HEK293 (cell line): ENCODE measurements around the gene SLC9A9.

ENCODE experiments used
- CTCF ChIA-PET: fragments of 350-600 bp; formaldehyde crosslinking; extraction: SDS; loops from one replicate; lab custom pipeline; 2021; ENCODE audit warnings: antibody characterized with exemption; lab: Yijun Ruan, JAX
- POLR2A ChIA-PET: fragments of 300-600 bp; formaldehyde crosslinking; extraction: SDS; loops from one replicate; lab custom pipeline; 2020; ENCODE audit warnings: antibody characterized with exemption, inconsistent platforms; lab: Yijun Ruan, JAX
- H3K27ac ChIP-seq: fragments of 200-500 bp; sonication (Bioruptor generic); 2 replicates; pipeline ENCODE4 v1.5.1; 2014; ENCODE audit warnings: low read depth, low read length, control low read depth, inconsistent platforms; ENCODE audit errors: extremely low read depth
- H3K36me3 ChIP-seq, 2 experiments: fragments of 200-500 bp in 1 of 2; sonication (Bioruptor generic) in 1 of 2; 1 replicate in 1 of 2; 2 replicates in 1 of 2; pipeline ENCODE4 v1.5.1; 2014 to 2017; ENCODE audit warnings: inconsistent platforms in 2 of 2, low read length in 2 of 2; ENCODE audit not compliant: control insufficient read depth in 2 of 2, insufficient read depth in 1 of 2
- H3K4me1 ChIP-seq: fragments of 200-500 bp; sonication (Bioruptor generic); 2 replicates; pipeline ENCODE4 v1.5.1; 2014; ENCODE audit warnings: mild to moderate bottlenecking, low read length, inconsistent platforms; ENCODE audit not compliant: control insufficient read depth, insufficient read depth
- H3K4me3 ChIP-seq: 2 replicates; pipeline ENCODE4 v1.5.1; 2011; ENCODE audit warnings: low read depth, mild to moderate bottlenecking, control low read depth, low read length, moderate library complexity
- H3K9me3 ChIP-seq: fragments of 200-500 bp; sonication (Bioruptor generic); 2 replicates; pipeline ENCODE4 v1.5.1; 2014; ENCODE audit warnings: low read depth, low read length, inconsistent platforms; ENCODE audit not compliant: control insufficient read depth, insufficient read depth
- GFI1B ChIP-seq: fragments of 450-650 bp; formaldehyde crosslinking; IDR thresholded peaks from 2 replicates; pipeline ENCODE4 v1.5.1; 2016; ENCODE audit warnings: missing biosample characterization, missing genetic modification characterization
- KLF1 ChIP-seq: fragments of 450-650 bp; formaldehyde crosslinking; IDR thresholded peaks from 2 replicates; pipeline ENCODE4 v1.5.1; 2016; ENCODE audit warnings: missing biosample characterization, missing genetic modification characterization
- WT1 ChIP-seq: fragments of 450-650 bp; formaldehyde crosslinking; IDR thresholded peaks from 2 replicates; pipeline ENCODE4 v1.5.1; 2016; ENCODE audit warnings: missing biosample characterization, missing genetic modification characterization
- ZFHX2 ChIP-seq: fragments of 450-650 bp; formaldehyde crosslinking; conservative IDR thresholded peaks from 2 replicates; pipeline ENCODE4 v1.5.1; 2016; ENCODE audit warnings: missing biosample characterization, missing genetic modification characterization
- ZNF133 ChIP-seq: fragments of 450-650 bp; formaldehyde crosslinking; IDR thresholded peaks from 2 replicates; pipeline ENCODE4 v1.5.1; 2016; ENCODE audit warnings: missing biosample characterization, missing genetic modification characterization
- ZNF175 ChIP-seq: fragments of 450-650 bp; formaldehyde crosslinking; IDR thresholded peaks from 2 replicates; pipeline ENCODE4 v1.5.1; 2016; ENCODE audit warnings: missing biosample characterization, missing genetic modification characterization
- ZNF202 ChIP-seq: fragments of 450-650 bp; formaldehyde crosslinking; IDR thresholded peaks from 2 replicates; pipeline ENCODE4 v1.5.1; 2016; ENCODE audit warnings: missing biosample characterization, missing genetic modification characterization, borderline replicate concordance
- ZNF214 ChIP-seq: fragments of 450-650 bp; formaldehyde crosslinking; IDR thresholded peaks from 2 replicates; pipeline ENCODE4 v1.5.1; 2017; ENCODE audit warnings: missing biosample characterization, mild to moderate bottlenecking, missing genetic modification characterization, borderline replicate concordance
- ZNF302 ChIP-seq: fragments of 450-650 bp; formaldehyde crosslinking; IDR thresholded peaks from 2 replicates; pipeline ENCODE4 v1.5.1; 2016; ENCODE audit warnings: missing biosample characterization, missing genetic modification characterization, low read depth
- ZNF350 ChIP-seq: fragments of 450-650 bp; formaldehyde crosslinking; IDR thresholded peaks from 2 replicates; pipeline ENCODE4 v1.5.0; 2017; ENCODE audit warnings: missing biosample characterization, mild to moderate bottlenecking, missing genetic modification characterization
- ZNF354C ChIP-seq: fragments of 450-650 bp; formaldehyde crosslinking; IDR thresholded peaks from 2 replicates; pipeline ENCODE4 v1.5.1; 2016; ENCODE audit warnings: missing biosample characterization, missing genetic modification characterization, low read depth, borderline replicate concordance
- ZNF48 ChIP-seq: fragments of 450-650 bp; formaldehyde crosslinking; IDR thresholded peaks from 2 replicates; pipeline ENCODE4 v1.5.1; 2016; ENCODE audit warnings: missing biosample characterization, missing genetic modification characterization
- ZNF561 ChIP-seq: fragments of 450-650 bp; IDR thresholded peaks from 2 replicates; pipeline ENCODE4 v1.5.1; 2018; ENCODE audit warnings: missing biosample characterization, missing genetic modification characterization, borderline replicate concordance
- ZNF585B ChIP-seq: fragments of 450-650 bp; formaldehyde crosslinking; IDR thresholded peaks from 2 replicates; pipeline ENCODE4 v1.5.1; 2016; ENCODE audit warnings: missing biosample characterization, missing genetic modification characterization
- ZNF621 ChIP-seq: fragments of 450-650 bp; formaldehyde crosslinking; IDR thresholded peaks from 2 replicates; pipeline ENCODE4 v1.5.1; 2017; ENCODE audit warnings: missing biosample characterization, missing genetic modification characterization
- ZNF658 ChIP-seq: fragments of 450-650 bp; formaldehyde crosslinking; IDR thresholded peaks from 2 replicates; pipeline ENCODE4; 2016; ENCODE audit warnings: missing biosample characterization, missing genetic modification characterization
- ZNF747 ChIP-seq: fragments of 450-650 bp; formaldehyde crosslinking; IDR thresholded peaks from 2 replicates; pipeline ENCODE4 v1.5.1; 2016; ENCODE audit warnings: missing biosample characterization, missing genetic modification characterization
- ZXDB ChIP-seq: fragments of 450-650 bp; formaldehyde crosslinking; IDR thresholded peaks from 2 replicates; pipeline ENCODE4 v1.5.1; 2016; ENCODE audit warnings: missing biosample characterization, missing genetic modification characterization
- TF ChIP-seq, protein P1 (sequence below): IDR thresholded peaks from 2 replicates; pipeline ENCODE4 v1.6.1; 2011; ENCODE audit warnings: mild to moderate bottlenecking, low read depth, low read length, borderline replicate concordance
- TF ChIP-seq, protein P2 (sequence below): fragments of 450-650 bp; formaldehyde crosslinking; IDR thresholded peaks from 2 replicates; pipeline ENCODE4 v1.5.1; 2016; ENCODE audit warnings: missing biosample characterization, missing genetic modification characterization
- TF ChIP-seq, protein P3 (sequence below): fragments of 450-650 bp; formaldehyde crosslinking; IDR thresholded peaks from 2 replicates; pipeline ENCODE4 v1.5.1; 2017; ENCODE audit warnings: missing biosample characterization, missing genetic modification characterization
- TF ChIP-seq, protein P4 (sequence below): fragments of 450-650 bp; IDR thresholded peaks from 2 replicates; pipeline ENCODE4 v1.5.1; 2018; ENCODE audit warnings: missing biosample characterization, missing genetic modification characterization
- TF ChIP-seq, protein P5 (sequence below): fragments of 450-650 bp; formaldehyde crosslinking; IDR thresholded peaks from 2 replicates; pipeline ENCODE4; 2016; ENCODE audit warnings: missing biosample characterization, missing genetic modification characterization
- TF ChIP-seq, protein P6 (sequence below): fragments of 450-650 bp; formaldehyde crosslinking; IDR thresholded peaks from 2 replicates; pipeline ENCODE4 v1.5.1; 2016; ENCODE audit warnings: missing biosample characterization, missing genetic modification characterization
- TF ChIP-seq, protein P7 (sequence below): fragments of 450-650 bp; formaldehyde crosslinking; IDR thresholded peaks from 2 replicates; pipeline ENCODE4 v1.5.1; 2016; ENCODE audit warnings: missing biosample characterization, missing genetic modification characterization

SLC9A9 gene

DNA sequence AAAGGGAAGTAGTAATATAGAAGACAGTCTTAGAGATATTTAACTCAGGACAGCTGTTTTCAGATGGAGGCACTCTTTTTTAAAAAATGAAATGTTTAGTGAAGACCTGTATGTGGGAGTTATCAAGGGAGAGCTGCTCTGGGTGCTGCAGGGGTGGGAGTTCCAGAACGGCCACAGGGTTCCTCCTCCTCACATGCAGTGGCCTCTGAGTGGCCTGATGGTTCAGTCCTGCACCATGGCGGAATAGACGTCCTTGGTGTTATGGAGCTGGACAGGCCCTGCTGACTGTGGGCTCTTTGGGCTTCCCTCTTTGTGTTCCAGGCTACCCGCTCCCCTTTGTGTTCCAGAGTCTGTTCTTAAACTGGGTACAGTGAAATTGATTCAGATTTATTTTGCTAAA is 602.6 kb downstream of the SLC9A9 start (continued):
- no peak for TF ChIP-seq ZNF621
- no peak for TF ChIP-seq ZNF214 (tag by site-specific recombination)
- TF ChIP-seq ZNF350 (tag by site-specific recombination) = no peak
- TF ChIP-seq, protein P1, sequence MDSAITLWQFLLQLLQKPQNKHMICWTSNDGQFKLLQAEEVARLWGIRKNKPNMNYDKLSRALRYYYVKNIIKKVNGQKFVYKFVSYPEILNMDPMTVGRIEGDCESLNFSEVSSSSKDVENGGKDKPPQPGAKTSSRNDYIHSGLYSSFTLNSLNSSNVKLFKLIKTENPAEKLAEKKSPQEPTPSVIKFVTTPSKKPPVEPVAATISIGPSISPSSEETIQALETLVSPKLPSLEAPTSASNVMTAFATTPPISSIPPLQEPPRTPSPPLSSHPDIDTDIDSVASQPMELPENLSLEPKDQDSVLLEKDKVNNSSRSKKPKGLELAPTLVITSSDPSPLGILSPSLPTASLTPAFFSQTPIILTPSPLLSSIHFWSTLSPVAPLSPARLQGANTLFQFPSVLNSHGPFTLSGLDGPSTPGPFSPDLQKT = no peak
- TF ChIP-seq, protein P2, sequence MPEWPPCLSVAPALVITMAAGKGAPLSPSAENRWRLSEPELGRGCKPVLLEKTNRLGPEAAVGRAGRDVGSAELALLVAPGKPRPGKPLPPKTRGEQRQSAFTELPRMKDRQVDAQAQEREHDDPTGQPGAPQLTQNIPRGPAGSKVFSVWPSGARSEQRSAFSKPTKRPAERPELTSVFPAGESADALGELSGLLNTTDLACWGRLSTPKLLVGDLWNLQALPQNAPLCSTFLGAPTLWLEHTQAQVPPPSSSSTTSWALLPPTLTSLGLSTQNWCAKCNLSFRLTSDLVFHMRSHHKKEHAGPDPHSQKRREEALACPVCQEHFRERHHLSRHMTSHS (tag by site-specific recombination) = no peak
- no peak for TF ChIP-seq ZNF561 (tag by site-specific recombination)
- TF ChIP-seq, protein P3, sequence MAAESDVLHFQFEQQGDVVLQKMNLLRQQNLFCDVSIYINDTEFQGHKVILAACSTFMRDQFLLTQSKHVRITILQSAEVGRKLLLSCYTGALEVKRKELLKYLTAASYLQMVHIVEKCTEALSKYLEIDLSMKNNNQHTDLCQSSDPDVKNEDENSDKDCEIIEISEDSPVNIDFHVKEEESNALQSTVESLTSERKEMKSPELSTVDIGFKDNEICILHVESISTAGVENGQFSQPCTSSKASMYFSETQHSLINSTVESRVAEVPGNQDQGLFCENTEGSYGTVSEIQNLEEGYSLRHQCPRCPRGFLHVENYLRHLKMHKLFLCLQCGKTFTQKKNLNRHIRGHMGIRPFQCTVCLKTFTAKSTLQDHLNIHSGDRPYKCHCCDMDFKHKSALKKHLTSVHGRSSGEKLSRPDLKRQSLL (tag by site-specific recombination) = no peak

DNA sequence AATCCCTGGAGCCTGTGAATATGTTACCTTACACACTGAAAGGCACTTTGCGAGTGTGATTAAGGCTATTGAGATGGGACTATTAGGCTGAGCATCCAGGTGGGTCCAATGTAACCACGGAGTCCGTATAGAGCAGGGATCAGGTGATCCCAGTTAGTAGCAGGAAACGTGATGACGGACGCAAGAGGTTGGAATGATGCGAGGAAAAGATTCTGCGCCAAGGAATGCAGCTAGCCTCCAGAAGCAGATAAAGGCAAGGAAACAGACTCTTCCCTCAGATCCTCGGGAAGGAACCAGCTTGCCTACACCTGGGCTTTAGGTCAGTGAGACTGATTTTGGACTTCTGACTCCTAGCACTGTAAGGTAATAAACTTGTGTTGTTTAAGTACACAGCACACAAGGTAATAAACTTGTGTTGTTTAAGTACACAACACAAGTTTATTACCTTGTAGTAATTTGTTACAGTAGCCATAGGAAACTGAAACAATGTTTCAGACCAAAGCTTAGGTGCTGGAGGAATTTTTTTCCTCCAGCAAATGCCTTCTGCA is 603.7 kb downstream of the SLC9A9 start:
- Histone ChIP-seq H3K9me3 (no peaks in the 10 kb centered on the region), H3K27ac (no peak overlapping the region), H3K4me3 (no peak overlapping the region), H3K36me3 (no peaks in the 10 kb centered on the region), H3K4me1 (no peaks in the 10 kb centered on the region)
- TF ChIP-seq WT1 = no peak
- TF ChIP-seq, protein P4, sequence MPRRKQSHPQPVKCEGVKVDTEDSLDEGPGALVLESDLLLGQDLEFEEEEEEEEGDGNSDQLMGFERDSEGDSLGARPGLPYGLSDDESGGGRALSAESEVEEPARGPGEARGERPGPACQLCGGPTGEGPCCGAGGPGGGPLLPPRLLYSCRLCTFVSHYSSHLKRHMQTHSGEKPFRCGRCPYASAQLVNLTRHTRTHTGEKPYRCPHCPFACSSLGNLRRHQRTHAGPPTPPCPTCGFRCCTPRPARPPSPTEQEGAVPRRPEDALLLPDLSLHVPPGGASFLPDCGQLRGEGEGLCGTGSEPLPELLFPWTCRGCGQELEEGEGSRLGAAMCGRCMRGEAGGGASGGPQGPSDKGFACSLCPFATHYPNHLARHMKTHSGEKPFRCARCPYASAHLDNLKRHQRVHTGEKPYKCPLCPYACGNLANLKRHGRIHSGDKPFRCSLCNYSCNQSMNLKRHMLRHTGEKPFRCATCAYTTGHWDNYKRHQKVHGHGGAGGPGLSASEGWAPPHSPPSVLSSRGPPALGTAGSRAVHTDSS = no peak
- no peak for TF ChIP-seq ZNF747 (tag by site-specific recombination)
- TF ChIP-seq KLF1 (tag by site-specific recombination) = no peak
- no peak for TF ChIP-seq ZFHX2 (tag by site-specific recombination)
- TF ChIP-seq ZNF175 (tag by site-specific recombination) = no peak
- TF ChIP-seq ZNF585B = no peak
- no peak for TF ChIP-seq ZNF302 (tag by site-specific recombination)
- no peak for TF ChIP-seq ZNF133 (tag by site-specific recombination)
- TF ChIP-seq, protein P5, sequence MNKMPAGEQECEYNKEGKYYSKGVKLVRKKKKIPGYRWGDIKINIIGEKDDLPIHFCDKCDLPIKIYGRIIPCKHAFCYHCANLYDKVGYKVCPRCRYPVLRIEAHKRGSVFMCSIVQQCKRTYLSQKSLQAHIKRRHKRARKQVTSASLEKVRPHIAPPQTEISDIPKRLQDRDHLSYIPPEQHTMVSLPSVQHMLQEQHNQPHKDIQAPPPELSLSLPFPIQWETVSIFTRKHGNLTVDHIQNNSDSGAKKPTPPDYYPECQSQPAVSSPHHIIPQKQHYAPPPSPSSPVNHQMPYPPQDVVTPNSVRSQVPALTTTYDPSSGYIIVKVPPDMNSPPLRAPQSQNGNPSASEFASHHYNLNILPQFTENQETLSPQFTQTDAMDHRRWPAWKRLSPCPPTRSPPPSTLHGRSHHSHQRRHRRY = no peak
- TF ChIP-seq, protein P6, sequence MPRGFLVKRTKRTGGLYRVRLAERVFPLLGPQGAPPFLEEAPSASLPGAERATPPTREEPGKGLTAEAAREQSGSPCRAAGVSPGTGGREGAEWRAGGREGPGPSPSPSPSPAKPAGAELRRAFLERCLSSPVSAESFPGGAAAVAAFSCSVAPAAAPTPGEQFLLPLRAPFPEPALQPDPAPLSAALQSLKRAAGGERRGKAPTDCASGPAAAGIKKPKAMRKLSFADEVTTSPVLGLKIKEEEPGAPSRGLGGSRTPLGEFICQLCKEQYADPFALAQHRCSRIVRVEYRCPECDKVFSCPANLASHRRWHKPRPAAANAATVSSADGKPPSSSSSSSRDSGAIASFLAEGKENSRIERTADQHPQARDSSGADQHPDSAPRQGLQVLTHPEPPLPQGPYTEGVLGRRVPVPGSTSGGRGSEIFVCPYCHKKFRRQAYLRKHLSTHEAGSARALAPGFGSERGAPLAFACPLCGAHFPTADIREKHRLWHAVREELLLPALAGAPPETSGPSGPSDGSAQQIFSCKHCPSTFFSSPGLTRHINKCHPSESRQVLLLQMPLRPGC (tag by site-specific recombination) = no peak
- TF ChIP-seq ZNF354C (tag by site-specific recombination) = no peak
- TF ChIP-seq, protein P7, sequence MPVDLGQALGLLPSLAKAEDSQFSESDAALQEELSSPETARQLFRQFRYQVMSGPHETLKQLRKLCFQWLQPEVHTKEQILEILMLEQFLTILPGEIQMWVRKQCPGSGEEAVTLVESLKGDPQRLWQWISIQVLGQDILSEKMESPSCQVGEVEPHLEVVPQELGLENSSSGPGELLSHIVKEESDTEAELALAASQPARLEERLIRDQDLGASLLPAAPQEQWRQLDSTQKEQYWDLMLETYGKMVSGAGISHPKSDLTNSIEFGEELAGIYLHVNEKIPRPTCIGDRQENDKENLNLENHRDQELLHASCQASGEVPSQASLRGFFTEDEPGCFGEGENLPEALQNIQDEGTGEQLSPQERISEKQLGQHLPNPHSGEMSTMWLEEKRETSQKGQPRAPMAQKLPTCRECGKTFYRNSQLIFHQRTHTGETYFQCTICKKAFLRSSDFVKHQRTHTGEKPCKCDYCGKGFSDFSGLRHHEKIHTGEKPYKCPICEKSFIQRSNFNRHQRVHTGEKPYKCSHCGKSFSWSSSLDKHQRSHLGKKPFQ = no peak
- TF ChIP-seq ZXDB (tag by site-specific recombination) = no peak
- TF ChIP-seq GFI1B = no peak
- no peak for TF ChIP-seq ZNF561 (tag by site-specific recombination)
- TF ChIP-seq ZNF48 (tag by site-specific recombination) = no peak
- no peak for TF ChIP-seq ZNF202 (tag by site-specific recombination)
- TF ChIP-seq ZNF658 = no peak
- ChIA-PET POLR2A (no interaction called here), CTCF (no interaction called here)
